Smooth muscle cell (in vitro differentiated cells): Measurements from ENCODE around the gene DNAJC3. TPM values are rescaled to one million over a fixed set of nuclear protein-coding genes. Genes with fewer than 3 reads are reported as not detected.
A peak's percentile ranks its signal among the peaks of the same experiment; 100 is the strongest.

Experiments
- DNase-seq: peaks from one replicate; lab custom pipeline; 2025; ENCODE audit not compliant: unreplicated experiment; lab: John Stamatoyannopoulos, UW
- H2AFZ ChIP-seq: fragments of 200-600 bp; sonication (generic); 2 replicates; pipeline ENCODE4 v1.6.0; 2016; ENCODE audit warnings: antibody characterized with exemption, low read depth, mild to moderate bottlenecking
- H3F3A ChIP-seq: fragments of 200-600 bp; sonication (generic); 2 replicates; pipeline ENCODE4 v1.6.0; 2017; ENCODE audit warnings: antibody characterized with exemption, low read depth
- H3K27ac ChIP-seq: fragments of 200-600 bp; sonication (generic); 2 replicates; pipeline ENCODE4 v1.5.1; 2016; ENCODE audit warnings: low read depth, mild to moderate bottlenecking
- H3K27me3 ChIP-seq: fragments of 200-600 bp; sonication (generic); 2 replicates; pipeline ENCODE4 v1.6.1; 2016; ENCODE audit warnings: low read depth, mild to moderate bottlenecking
- H3K36me3 ChIP-seq: fragments of 200-600 bp; sonication (generic); 2 replicates; pipeline ENCODE4 v1.5.1; 2016; ENCODE audit warnings: low read depth
- H3K4me1 ChIP-seq: fragments of 200-600 bp; sonication (generic); 2 replicates; pipeline ENCODE4 v1.5.1; 2016; ENCODE audit warnings: low read depth
- H3K4me2 ChIP-seq: fragments of 200-600 bp; sonication (generic); 2 replicates; pipeline ENCODE4 v1.6.0; 2016; ENCODE audit warnings: mild to moderate bottlenecking
- H3K4me3 ChIP-seq: fragments of 200-600 bp; sonication (generic); 2 replicates; pipeline ENCODE4 v1.5.1; 2016; ENCODE audit warnings: mild to moderate bottlenecking
- H3K79me2 ChIP-seq: fragments of 200-600 bp; sonication (generic); 2 replicates; pipeline ENCODE4 v1.6.0; 2016; ENCODE audit warnings: low read depth, mild to moderate bottlenecking
- H3K9ac ChIP-seq: fragments of 200-600 bp; sonication (generic); 2 replicates; pipeline ENCODE4 v1.6.0; 2016; ENCODE audit warnings: low read depth
- H3K9me3 ChIP-seq: fragments of 200-600 bp; sonication (generic); replicated peaks from 2 replicates; pipeline ENCODE4 v1.5.1; 2016; ENCODE audit warnings: low read depth
- H4K20me1 ChIP-seq: fragments of 200-600 bp; sonication (generic); 2 replicates; pipeline ENCODE4 v1.6.0; 2016; ENCODE audit warnings: low read depth
- WGBS: methylation state at CpG from one replicate; pipeline ENCODE4 v1.1.7; 2016; ENCODE audit warnings: low lambda C conversion rate; 5-methylcytosine and 5-hydroxymethylcytosine counted together
- polyA plus RNA-seq: library from polyadenylated mRNA; unstranded; fragments of >200 nt; fragmentation: Nextera tagmentation; extraction: Ambion mirVana; gene quantifications from 2 replicates; pipeline ENCODE4 v1.2.1, GENCODE V29; 2016
- total RNA-seq: library from RNA; depleted of rRNA; stranded (reverse); fragments of >200 nt; gene quantifications from 2 replicates; pipeline ENCODE4 v1.2.3, GENCODE V29; 2014
- TF ChIP-seq, protein P1 (sequence below): fragments of 200-600 bp; sonication (generic); IDR thresholded peaks from 2 replicates; pipeline ENCODE4 v1.5.1; 2017; ENCODE audit warnings: borderline replicate concordance, mild to moderate bottlenecking, antibody characterized with exemption; ENCODE audit not compliant: insufficient read depth, poor library complexity, severe bottlenecking

Gene DNAJC3, protein sequence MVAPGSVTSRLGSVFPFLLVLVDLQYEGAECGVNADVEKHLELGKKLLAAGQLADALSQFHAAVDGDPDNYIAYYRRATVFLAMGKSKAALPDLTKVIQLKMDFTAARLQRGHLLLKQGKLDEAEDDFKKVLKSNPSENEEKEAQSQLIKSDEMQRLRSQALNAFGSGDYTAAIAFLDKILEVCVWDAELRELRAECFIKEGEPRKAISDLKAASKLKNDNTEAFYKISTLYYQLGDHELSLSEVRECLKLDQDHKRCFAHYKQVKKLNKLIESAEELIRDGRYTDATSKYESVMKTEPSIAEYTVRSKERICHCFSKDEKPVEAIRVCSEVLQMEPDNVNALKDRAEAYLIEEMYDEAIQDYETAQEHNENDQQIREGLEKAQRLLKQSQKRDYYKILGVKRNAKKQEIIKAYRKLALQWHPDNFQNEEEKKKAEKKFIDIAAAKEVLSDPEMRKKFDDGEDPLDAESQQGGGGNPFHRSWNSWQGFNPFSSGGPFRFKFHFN
- total RNA-seq = 47.8 and 50.9 TPM in 2 replicates
- 15.2 and 15.7 TPM in 2 replicates for polyA plus RNA-seq

DNA sequence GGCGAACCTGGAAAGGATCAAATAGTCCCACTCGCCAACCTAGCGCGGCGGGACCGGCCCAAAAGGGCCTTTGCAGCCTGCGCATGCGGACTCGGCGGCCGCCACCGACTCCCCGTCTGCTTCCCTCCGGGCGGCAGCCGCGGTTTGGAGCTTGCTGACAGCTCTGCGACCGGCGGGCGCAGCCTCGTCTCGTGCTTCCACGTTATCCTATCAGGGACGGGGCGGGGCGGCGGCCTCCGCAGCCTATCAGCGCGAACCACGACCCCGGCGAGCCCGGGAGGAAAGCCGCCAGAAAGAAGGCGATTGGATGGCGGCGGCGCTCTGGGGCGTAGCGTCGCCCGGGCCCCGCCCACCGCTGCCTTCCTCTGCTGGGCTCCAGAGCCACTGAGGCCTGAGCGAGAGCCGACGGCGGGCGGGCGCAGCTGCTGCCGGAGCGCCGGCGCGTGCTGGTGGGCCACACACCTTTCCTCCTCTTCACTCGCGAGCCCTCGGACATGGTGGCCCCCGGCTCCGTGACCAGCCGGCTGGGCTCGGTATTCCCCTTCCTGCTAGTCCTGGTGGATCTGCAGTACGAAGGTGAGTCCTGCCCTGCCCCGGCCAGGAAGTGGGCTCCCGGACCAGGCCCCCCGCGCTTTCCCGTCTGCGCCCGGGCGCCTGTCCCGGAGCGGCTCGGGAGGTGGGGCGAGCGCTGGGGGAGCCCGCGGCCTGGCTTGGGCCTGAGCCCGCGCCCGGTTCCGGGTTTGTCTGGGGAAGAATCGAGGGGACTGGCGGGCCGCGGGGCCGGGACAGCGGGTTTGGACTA, at the start of gene DNAJC3:
DNAJC3 (plus strand) TSS at position 378 of the 802 bp plus-strand sequence; CDS start at position 495, 117 bp downstream.
- no peaks in the 10 kb centered on the region for H3F3A ChIP-seq
- peak; percentile 93 for DNase-seq
- under 1% methylated on average over 84 of the region's 90 CpGs for WGBS
- H3K9me3 ChIP-seq = no peaks in the 10 kb centered on the region
- H3K4me1 ChIP-seq = peaks cover 18% of the 10 kb centered on the region
- H3K4me2 ChIP-seq = peak within 1 kb of the TSS; percentile 90
- H3K27ac ChIP-seq = peak within 1 kb of the TSS; percentile 89
- H3K27me3 ChIP-seq = no peaks in the 10 kb centered on the region
- TF ChIP-seq, protein P1, sequence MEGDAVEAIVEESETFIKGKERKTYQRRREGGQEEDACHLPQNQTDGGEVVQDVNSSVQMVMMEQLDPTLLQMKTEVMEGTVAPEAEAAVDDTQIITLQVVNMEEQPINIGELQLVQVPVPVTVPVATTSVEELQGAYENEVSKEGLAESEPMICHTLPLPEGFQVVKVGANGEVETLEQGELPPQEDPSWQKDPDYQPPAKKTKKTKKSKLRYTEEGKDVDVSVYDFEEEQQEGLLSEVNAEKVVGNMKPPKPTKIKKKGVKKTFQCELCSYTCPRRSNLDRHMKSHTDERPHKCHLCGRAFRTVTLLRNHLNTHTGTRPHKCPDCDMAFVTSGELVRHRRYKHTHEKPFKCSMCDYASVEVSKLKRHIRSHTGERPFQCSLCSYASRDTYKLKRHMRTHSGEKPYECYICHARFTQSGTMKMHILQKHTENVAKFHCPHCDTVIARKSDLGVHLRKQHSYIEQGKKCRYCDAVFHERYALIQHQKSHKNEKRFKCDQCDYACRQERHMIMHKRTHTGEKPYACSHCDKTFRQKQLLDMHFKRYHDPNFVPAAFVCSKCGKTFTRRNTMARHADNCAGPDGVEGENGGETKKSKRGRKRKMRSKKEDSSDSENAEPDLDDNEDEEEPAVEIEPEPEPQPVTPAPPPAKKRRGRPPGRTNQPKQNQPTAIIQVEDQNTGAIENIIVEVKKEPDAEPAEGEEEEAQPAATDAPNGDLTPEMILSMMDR = no peak
- H4K20me1 ChIP-seq = peaks cover 41% of the 10 kb centered on the region
- peak within 1 kb of the TSS; percentile 91 for H3K9ac ChIP-seq
- peaks cover 47% of the 10 kb centered on the region for H3K79me2 ChIP-seq
- H3K4me3 ChIP-seq = peak within 1 kb of the TSS; percentile 87
- no peaks in the 10 kb centered on the region for H3K36me3 ChIP-seq
- peak within 1 kb of the TSS; percentile 99 for H2AFZ ChIP-seq

DNA sequence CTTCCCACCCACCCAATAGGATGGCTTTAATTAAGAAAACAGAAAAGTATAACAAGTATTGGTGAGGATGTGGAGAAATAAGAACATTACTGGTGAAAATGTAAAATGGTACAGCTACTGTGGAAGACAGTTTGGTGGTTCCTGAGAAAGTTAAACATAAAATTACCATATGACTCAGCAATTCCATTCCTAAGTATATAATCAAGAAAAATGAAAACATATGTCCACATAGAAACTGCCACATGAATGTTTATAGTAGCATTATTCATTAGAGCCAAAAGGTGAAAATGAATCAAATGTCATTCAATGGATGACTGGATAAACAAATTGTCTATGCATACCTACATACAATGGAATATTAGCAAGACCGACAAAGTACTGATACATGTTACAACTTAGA, 49.3 kb upstream of the DNAJC3 start:
- Histone ChIP-seq H3K79me2 (no peaks in the 10 kb centered on the region), H3K4me2 (no peak overlapping the region), H3K27me3 (no peaks in the 10 kb centered on the region), H3K9me3 (no peaks in the 10 kb centered on the region), H3K4me1 (no peaks in the 10 kb centered on the region), H2AFZ (no peak overlapping the region), H3F3A (no peaks in the 10 kb centered on the region), H3K4me3 (no peak overlapping the region), H3K27ac (no peak overlapping the region), H3K9ac (no peak overlapping the region), H3K36me3 (peaks cover 13% of the 10 kb centered on the region), H4K20me1 (peaks cover 6% of the 10 kb centered on the region)
- no peak for DNase-seq
- TF ChIP-seq, protein P1 = no peak
- 96% methylated on average over 1 of the region's 1 CpG for WGBS

GRCh38 chr13:95628488-95628887, 48.5 kb upstream of the DNAJC3 start:
- Histone ChIP-seq H3K4me3 (no peak overlapping the region), H3K36me3 (peaks cover 13% of the 10 kb centered on the region), H3K79me2 (no peaks in the 10 kb centered on the region), H3K27ac (no peak overlapping the region), H3K4me2 (no peak overlapping the region), H3K9me3 (no peaks in the 10 kb centered on the region), H3K27me3 (no peaks in the 10 kb centered on the region), H2AFZ (no peak overlapping the region), H3K4me1 (no peaks in the 10 kb centered on the region), H4K20me1 (peaks cover 6% of the 10 kb centered on the region), H3K9ac (no peak overlapping the region), H3F3A (no peaks in the 10 kb centered on the region)
- no peak for DNase-seq
- TF ChIP-seq, protein P1 = no peak
- 96% methylated on average over 1 of the region's 1 CpG for WGBS
